MM.1S (cell line): Measurements from ENCODE around the gene CDC42EP5.
"Not testable (repeated sequence)": the region's sequence is repeated elsewhere in the genome, so short reads cannot be mapped to it uniquely, and the experiment has no call there.

Experiments used
- DNase-seq: peaks from one replicate; pipeline ENCODE4 v3.0.0-alpha.2; 2015
- H2AFZ ChIP-seq: fragments of 300-600 bp; sonication (generic); 2 replicates; pipeline ENCODE4 v1.6.0; 2016; ENCODE audit warnings: antibody characterized with exemption, low read length
- H3F3A ChIP-seq: fragments of 300-600 bp; sonication (generic); 2 replicates; pipeline ENCODE4 v1.6.1; 2016; ENCODE audit warnings: mild to moderate bottlenecking, antibody characterized with exemption, low read length, moderate library complexity, mixed read lengths; ENCODE audit not compliant: insufficient read depth
- H3K27ac ChIP-seq: fragments of 300-600 bp; sonication (generic); 2 replicates; pipeline ENCODE4 v1.5.1; 2016; ENCODE audit warnings: mild to moderate bottlenecking, low read length
- H3K27me3 ChIP-seq: fragments of 300-600 bp; sonication (generic); replicated peaks from 2 replicates; pipeline ENCODE4 v1.6.0; 2016; ENCODE audit warnings: low read length; ENCODE audit not compliant: insufficient read depth
- H3K36me3 ChIP-seq: fragments of 300-600 bp; sonication (generic); replicated peaks from 2 replicates; pipeline ENCODE4 v1.6.1; 2016; ENCODE audit warnings: mild to moderate bottlenecking, low read length, mixed read lengths; ENCODE audit not compliant: insufficient read depth
- H3K4me1 ChIP-seq: fragments of 300-600 bp; sonication (generic); 2 replicates; pipeline ENCODE4 v1.6.1; 2016; ENCODE audit warnings: low read length, mixed read lengths
- H3K4me2 ChIP-seq: fragments of 300-600 bp; sonication (generic); 2 replicates; pipeline ENCODE4 v1.6.0; 2016; ENCODE audit warnings: low read depth, low read length
- H3K4me3 ChIP-seq: fragments of 300-600 bp; sonication (generic); 2 replicates; pipeline ENCODE4 v1.5.1; 2016; ENCODE audit warnings: low read length, mixed read lengths
- H3K79me2 ChIP-seq: fragments of 300-600 bp; sonication (generic); 2 replicates; pipeline ENCODE4 v1.6.1; 2016; ENCODE audit warnings: mixed run types, low read length, mixed read lengths
- H3K9ac ChIP-seq: fragments of 300-600 bp; sonication (generic); 2 replicates; pipeline ENCODE4 v1.6.1; 2016; ENCODE audit warnings: low read length, mixed read lengths
- H3K9me2 ChIP-seq: fragments of 300-600 bp; sonication (generic); replicated peaks from 2 replicates; pipeline ENCODE4 v1.6.1; 2016; ENCODE audit warnings: mild to moderate bottlenecking, low read length, mixed read lengths; ENCODE audit not compliant: insufficient read depth
- H3K9me3 ChIP-seq: fragments of 300-600 bp; sonication (generic); replicated peaks from 2 replicates; pipeline ENCODE4 v1.6.1; 2016; ENCODE audit warnings: mild to moderate bottlenecking, low read length, mixed read lengths; ENCODE audit not compliant: insufficient read depth
- H4K20me1 ChIP-seq: fragments of 300-600 bp; sonication (generic); 2 replicates; pipeline ENCODE4 v1.6.1; 2016; ENCODE audit warnings: mild to moderate bottlenecking, low read length, moderate library complexity, mixed read lengths; ENCODE audit not compliant: insufficient read depth
- CTCF ChIP-seq: fragments of 300-600 bp; sonication (generic); IDR thresholded peaks from 2 replicates; pipeline ENCODE4 v1.5.1; 2016; ENCODE audit warnings: antibody characterized with exemption, low read length, mixed read lengths
- EZH2 ChIP-seq: fragments of 300-600 bp; sonication (generic); optimal IDR thresholded peaks from 2 replicates; pipeline ENCODE3; 2017; ENCODE audit warnings: low read depth, mild to moderate bottlenecking, antibody characterized with exemption, low read length, mixed read lengths
- EZH2phosphoT487 ChIP-seq: fragments of 300-600 bp; sonication (generic); IDR thresholded peaks from 2 replicates; pipeline ENCODE4 v1.6.1; 2018; ENCODE audit warnings: antibody characterized with exemption, low read length

CDC42EP5 gene

GRCh38 chr19:54470276-54470887, 2.7 kb downstream of the CDC42EP5 start:
- H3K27me3 ChIP-seq: peaks cover 76% of the 10 kb centered on the region
- no peak overlapping the region for H3K9ac ChIP-seq
- no peak overlapping the region for H2AFZ ChIP-seq
- H3K27ac ChIP-seq: no peak overlapping the region
- H3K4me1 ChIP-seq: no peaks in the 10 kb centered on the region
- no peaks in the 10 kb centered on the region for H3K36me3 ChIP-seq
- no peak for TF ChIP-seq CTCF
- TF ChIP-seq EZH2: no peak
- no peak for TF ChIP-seq EZH2phosphoT487
- no peak overlapping the region for H3K4me3 ChIP-seq
- H4K20me1 ChIP-seq: no peaks in the 10 kb centered on the region
- no peaks in the 10 kb centered on the region for H3K9me3 ChIP-seq
- no peaks in the 10 kb centered on the region for H3F3A ChIP-seq
- no peak overlapping the region for H3K4me2 ChIP-seq
- no peaks in the 10 kb centered on the region for H3K79me2 ChIP-seq
- DNase-seq: no peak
- H3K9me2 ChIP-seq: no peaks in the 10 kb centered on the region

GRCh38 chr19:54469496-54469934, 3.6 kb downstream of the CDC42EP5 start:
- Histone ChIP-seq H3K36me3 (no peaks in the 10 kb centered on the region), H3K9ac (no peak overlapping the region)
- TF ChIP-seq CTCF (no peak), EZH2phosphoT487 (no peak), EZH2 (no peak)

GRCh38 chr19:54466110-54466480, 7.0 kb downstream of the CDC42EP5 start:
- not testable (repeated sequence) for H3K79me2 ChIP-seq, H2AFZ ChIP-seq, H3K9me3 ChIP-seq, H3F3A ChIP-seq, H3K4me1 ChIP-seq, DNase-seq, H3K4me3 ChIP-seq, H3K36me3 ChIP-seq, H4K20me1 ChIP-seq, H3K27ac ChIP-seq, H3K9me2 ChIP-seq, H3K4me2 ChIP-seq, H3K9ac ChIP-seq
- peaks cover 46% of the 10 kb centered on the region for H3K27me3 ChIP-seq

More at GRCh38 chr19:54469496-54469934, 3.6 kb downstream of the CDC42EP5 start:
- H3K4me1 ChIP-seq: no peaks in the 10 kb centered on the region
- H2AFZ ChIP-seq: no peak overlapping the region
- no peak overlapping the region for H3K4me2 ChIP-seq
- no peaks in the 10 kb centered on the region for H4K20me1 ChIP-seq
- H3K4me3 ChIP-seq: no peak overlapping the region
- no peaks in the 10 kb centered on the region for H3K9me2 ChIP-seq
- H3F3A ChIP-seq: peaks cover 4% of the 10 kb centered on the region; the same call in 1 of the 2 replicates
- H3K9me3 ChIP-seq: no peaks in the 10 kb centered on the region
- H3K27me3 ChIP-seq: peaks cover 68% of the 10 kb centered on the region
- no peak for DNase-seq
- no peak overlapping the region for H3K27ac ChIP-seq
- H3K79me2 ChIP-seq: no peaks in the 10 kb centered on the region

- TF ChIP-seq EZH2 (no peak), CTCF (no peak), EZH2phosphoT487 (no peak)
- H4K20me1 ChIP-seq: no peaks in the 10 kb centered on the region
- no peak overlapping the region for H3K9ac ChIP-seq
- no peak for DNase-seq
- H3K36me3 ChIP-seq: no peaks in the 10 kb centered on the region
- no peaks in the 10 kb centered on the region for H3K9me3 ChIP-seq
- no peak overlapping the region for H2AFZ ChIP-seq
- peaks cover 9% of the 10 kb centered on the region for H3F3A ChIP-seq
- H3K4me2 ChIP-seq: no peak overlapping the region
- peaks cover 5% of the 10 kb centered on the region; the same call in 1 of the 2 replicates for H3K4me1 ChIP-seq
- H3K27me3 ChIP-seq: peaks cover 41% of the 10 kb centered on the region
- H3K27ac ChIP-seq: no peak overlapping the region
- no peaks in the 10 kb centered on the region for H3K9me2 ChIP-seq
- H3K4me3 ChIP-seq: no peak overlapping the region
- peaks cover 6% of the 10 kb centered on the region; the same call in 1 of the 2 replicates for H3K79me2 ChIP-seq
Observed at GRCh38 chr19:54465426-54466109, 7.5 kb downstream of the CDC42EP5 start.
